GM12875 (cell line): ENCODE data around the gene MTHFD2L.

Source experiments
- H3K4me3 ChIP-seq: one replicate; pipeline ENCODE4 v1.5.1; 2011; ENCODE audit warnings: low read depth, low read length, control low read depth
- TF ChIP-seq, protein P1 (sequence below): IDR thresholded peaks from 2 replicates; pipeline ENCODE4 v1.5.1; 2011; ENCODE audit warnings: low read depth, mild to moderate bottlenecking, control low read depth, inconsistent platforms, low read length, moderate library complexity, borderline replicate concordance; ENCODE audit not compliant: insufficient read depth

Gene MTHFD2L

DNA sequence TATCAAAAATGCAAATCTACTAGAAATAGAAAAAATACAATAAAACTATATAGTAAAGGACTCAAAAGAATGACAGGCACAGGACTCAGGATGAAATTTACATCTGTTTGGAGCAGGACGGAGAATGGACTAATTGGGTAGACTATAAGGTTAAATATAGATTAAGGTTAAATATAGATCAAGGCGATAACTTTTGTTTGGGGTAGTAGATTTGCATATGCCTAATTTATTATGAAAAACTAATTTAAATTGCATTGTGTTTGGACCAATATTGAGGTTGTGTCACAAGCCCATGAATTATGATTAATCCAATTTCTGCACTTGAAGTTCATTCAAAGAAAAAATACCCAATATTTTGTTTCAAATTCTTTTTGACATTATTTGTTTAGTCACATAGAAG is 31.0 kb downstream of the MTHFD2L start:
- TF ChIP-seq, protein P1, sequence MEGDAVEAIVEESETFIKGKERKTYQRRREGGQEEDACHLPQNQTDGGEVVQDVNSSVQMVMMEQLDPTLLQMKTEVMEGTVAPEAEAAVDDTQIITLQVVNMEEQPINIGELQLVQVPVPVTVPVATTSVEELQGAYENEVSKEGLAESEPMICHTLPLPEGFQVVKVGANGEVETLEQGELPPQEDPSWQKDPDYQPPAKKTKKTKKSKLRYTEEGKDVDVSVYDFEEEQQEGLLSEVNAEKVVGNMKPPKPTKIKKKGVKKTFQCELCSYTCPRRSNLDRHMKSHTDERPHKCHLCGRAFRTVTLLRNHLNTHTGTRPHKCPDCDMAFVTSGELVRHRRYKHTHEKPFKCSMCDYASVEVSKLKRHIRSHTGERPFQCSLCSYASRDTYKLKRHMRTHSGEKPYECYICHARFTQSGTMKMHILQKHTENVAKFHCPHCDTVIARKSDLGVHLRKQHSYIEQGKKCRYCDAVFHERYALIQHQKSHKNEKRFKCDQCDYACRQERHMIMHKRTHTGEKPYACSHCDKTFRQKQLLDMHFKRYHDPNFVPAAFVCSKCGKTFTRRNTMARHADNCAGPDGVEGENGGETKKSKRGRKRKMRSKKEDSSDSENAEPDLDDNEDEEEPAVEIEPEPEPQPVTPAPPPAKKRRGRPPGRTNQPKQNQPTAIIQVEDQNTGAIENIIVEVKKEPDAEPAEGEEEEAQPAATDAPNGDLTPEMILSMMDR: no peak

DNA sequence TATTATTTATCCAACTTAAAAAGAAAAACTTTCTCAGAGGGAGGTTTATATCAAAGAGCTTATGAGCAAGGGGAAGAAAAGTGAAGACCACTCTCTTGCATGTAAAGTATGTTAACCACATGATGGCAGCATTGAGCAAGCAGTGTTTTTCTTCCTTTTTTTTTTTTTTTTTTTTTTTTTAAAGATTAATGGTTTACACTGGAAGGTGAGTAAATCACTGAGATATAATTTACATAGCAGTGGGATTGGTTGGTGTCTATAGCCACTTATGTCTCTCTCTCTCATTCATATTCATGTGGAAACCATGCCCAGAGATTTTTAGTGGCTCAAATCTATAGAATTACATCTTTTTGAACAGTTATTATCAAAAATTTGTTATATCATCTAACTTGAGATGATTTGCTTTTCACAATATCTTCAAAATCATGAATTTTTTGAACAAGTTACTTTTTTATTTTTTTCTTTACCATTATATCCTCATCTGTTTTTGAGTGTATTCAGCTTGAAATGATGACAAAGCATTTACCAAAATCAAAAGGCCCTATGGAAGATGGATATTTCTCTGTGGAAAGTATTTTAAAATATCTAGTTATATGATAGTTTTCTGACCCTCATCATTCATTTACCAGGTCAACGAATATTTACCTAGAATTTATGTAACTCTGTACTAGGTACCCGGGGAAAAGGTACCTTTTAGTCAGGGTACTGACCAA is 31.6 kb downstream of the MTHFD2L start:
- TF ChIP-seq, protein P1: peak; percentile 27; the same call in 1 of the 2 replicates
- H3K4me3 ChIP-seq: no peak overlapping the region

More for the DNA sequence above, 31.0 kb downstream of the MTHFD2L start:
- H3K4me3 ChIP-seq: no peak overlapping the region

DNA sequence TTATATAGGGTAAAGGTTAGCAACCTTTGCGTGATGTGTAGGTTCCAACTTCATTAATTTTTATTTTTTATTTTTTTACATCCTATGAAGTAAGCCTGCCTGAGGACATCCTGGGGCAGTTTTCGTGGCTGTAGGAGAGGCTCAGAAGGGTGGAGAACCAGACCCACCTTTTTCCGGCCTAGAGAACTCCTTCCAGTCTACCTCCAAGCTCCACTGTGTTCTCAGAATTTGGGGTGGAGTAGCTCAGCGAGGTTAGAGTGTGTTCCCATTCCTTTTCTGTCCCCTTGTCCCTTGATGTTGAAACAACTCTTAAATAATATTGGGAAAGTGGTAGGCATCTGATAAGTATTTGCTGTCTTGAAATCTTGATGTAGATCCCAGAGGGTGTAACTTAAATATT is 32.4 kb downstream of the MTHFD2L start:
- no peak overlapping the region for H3K4me3 ChIP-seq
- TF ChIP-seq, protein P1: no peak

DNA sequence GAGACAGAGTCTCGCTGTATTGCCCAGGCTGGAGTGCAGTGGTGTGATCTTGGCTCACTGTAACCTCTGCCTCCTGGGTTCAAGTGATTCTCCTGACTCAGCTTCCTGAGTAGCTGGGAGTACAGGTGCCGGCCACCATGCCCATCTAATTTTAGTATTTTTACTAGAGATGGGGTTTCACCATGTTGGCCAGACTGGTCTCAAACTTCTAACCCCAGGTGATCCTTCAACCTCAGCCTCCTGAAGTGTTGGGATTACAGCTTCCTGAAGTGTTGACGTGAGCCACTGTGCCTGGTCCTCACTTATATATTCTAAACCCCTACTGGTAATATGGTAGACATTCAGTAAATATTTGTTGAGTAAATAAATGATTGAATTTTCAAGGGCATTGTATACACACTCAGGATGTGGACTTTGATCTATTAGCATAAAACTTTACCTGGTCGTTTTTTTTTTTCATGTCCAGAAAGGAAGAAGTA is 33.0 kb downstream of the MTHFD2L start:
- no peak overlapping the region for H3K4me3 ChIP-seq
- TF ChIP-seq, protein P1: no peak

DNA sequence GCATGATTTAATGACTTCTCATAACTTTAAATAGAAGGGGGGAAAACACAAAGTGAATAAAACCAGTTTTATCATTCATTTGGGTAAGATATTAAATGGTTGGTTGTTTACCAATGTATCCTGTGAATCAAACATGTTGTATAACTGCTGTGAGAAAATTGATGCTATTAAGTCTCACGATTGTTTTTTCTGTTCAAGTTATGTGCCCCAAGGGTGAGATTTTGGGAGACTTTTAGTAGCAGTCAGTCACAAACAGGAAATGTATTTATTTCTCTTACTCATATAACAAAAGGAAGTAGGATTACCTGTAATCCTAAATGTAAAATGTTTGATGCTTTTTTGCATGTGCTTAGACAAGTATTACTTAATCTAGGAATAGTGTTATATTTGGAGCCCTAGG is 39.2 kb downstream of the MTHFD2L start:
- TF ChIP-seq, protein P1: no peak
- H3K4me3 ChIP-seq: no peak overlapping the region

DNA sequence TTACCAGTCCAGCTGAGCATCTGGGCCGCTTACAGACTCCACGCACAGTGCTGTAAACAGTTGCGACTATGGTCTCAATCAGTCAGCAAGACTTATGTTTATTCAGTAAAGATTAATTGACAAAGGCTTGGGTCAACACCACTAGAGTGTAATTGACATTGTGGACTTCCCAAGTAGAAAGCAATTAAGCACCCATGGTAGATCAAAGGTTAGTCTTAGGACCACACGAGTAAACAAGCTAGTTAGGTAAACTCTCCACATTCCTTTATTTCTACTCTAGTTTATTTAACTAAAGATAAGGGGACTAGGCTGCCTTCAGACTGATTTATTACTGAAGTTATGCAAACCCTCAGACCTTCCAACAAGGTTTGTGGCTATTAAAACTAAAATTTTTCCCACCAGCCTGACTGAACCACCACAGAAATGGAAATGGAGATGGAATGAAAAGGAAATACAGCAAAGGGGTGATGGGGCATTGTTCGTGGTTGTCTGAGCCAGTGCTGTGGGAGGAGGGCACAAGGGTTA is 44.2 kb downstream of the MTHFD2L start:
- no peak overlapping the region for H3K4me3 ChIP-seq
- TF ChIP-seq, protein P1: no peak

DNA sequence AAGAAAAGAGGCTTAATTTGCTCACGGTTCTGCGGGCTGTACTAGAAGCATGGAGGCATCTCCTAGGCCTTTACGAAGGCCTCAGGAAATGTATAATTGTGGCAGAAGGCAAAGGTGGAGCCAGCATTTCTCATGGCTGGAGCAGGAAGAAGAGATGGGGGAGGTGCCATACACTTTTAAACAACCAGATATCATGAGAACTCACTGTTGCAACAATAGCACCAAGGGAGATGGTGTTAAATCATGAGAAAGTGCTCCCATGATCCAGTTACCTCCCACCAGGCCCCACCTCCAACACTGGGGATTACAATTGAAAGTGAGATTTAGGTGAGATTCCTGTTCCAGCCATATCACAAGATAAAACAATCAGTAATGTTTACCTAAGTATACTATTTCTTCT is 45.5 kb downstream of the MTHFD2L start:
- TF ChIP-seq, protein P1: no peak
- H3K4me3 ChIP-seq: no peak overlapping the region
